Suprapubic skin (tissue), 4 donors: Measurements from ENCODE around the gene CPNE4. TPM values are rescaled to one million over a fixed set of nuclear protein-coding genes. Genes with fewer than 3 reads are reported as not detected.

ENCODE experiments used
- DNase-seq, 2 donors: peaks; one replicate each; pipeline ENCODE4 v3.0.0-alpha.2; 2019; ENCODE audit warnings: low spot score in 2 of 2
- H3K27ac ChIP-seq: fragments of 200-600 bp; sonication (generic); one replicate; pipeline ENCODE4 v1.5.1; 2019
- H3K27me3 ChIP-seq: fragments of 200-600 bp; sonication (generic); one replicate; pipeline ENCODE4 v1.5.1; 2019
- H3K36me3 ChIP-seq: fragments of 200-600 bp; sonication (generic); one replicate; pipeline ENCODE4 v1.5.1; 2019
- H3K4me1 ChIP-seq: fragments of 200-600 bp; sonication (generic); one replicate; pipeline ENCODE4 v1.5.1; 2019
- H3K4me3 ChIP-seq: fragments of 200-600 bp; sonication (generic); one replicate; pipeline ENCODE4 v1.5.1; 2019; ENCODE audit warnings: mild to moderate bottlenecking
- H3K9me3 ChIP-seq: fragments of 200-600 bp; sonication (generic); one replicate; pipeline ENCODE4 v1.5.1; 2019
- EP300 ChIP-seq: sonication (generic); formaldehyde crosslinking; IDR thresholded peaks from one replicate; pipeline ENCODE4 v1.6.1; 2017; ENCODE audit warnings: antibody characterized with exemption
- POLR2A ChIP-seq, 2 donors: fragments of 450-650 bp; IDR thresholded peaks; one replicate each; pipeline ENCODE4 v1.6.1; 2017; ENCODE audit warnings: antibody characterized with exemption in 2 of 2, mild to moderate bottlenecking in 2 of 2, moderate library complexity in 2 of 2
- POLR2AphosphoS5 ChIP-seq, 3 donors: sonication (generic); formaldehyde crosslinking; IDR thresholded peaks; one replicate each; pipeline ENCODE4 v1.6.1; 2017; ENCODE audit warnings: antibody characterized with exemption in 3 of 3
- WGBS: methylation state at CpG from one replicate; pipeline ENCODE4 v1.1.5; 2018; 5-methylcytosine and 5-hydroxymethylcytosine counted together
- total RNA-seq, 4 donors: library from RNA; depleted of rRNA; stranded (reverse); fragments of >200 nt; gene quantifications; one replicate each; pipeline ENCODE4 v1.1.0, GENCODE V29; 2016
- TF ChIP-seq, protein P1 (sequence below), 2 donors: fragments of 200-600 bp in 1 of 2; fragments of 450-650 bp in 1 of 2; sonication (generic) in 1 of 2; IDR thresholded peaks; one replicate each; pipeline ENCODE4 v1.5.1; 2016 to 2019; ENCODE audit warnings: antibody characterized with exemption in 2 of 2, mild to moderate bottlenecking in 1 of 2, moderate library complexity in 1 of 2

CPNE4 gene
- total RNA-seq, 4 donors from 2014 or later, result 0.32 to 1.1 TPM; not detected in 2

DNA sequence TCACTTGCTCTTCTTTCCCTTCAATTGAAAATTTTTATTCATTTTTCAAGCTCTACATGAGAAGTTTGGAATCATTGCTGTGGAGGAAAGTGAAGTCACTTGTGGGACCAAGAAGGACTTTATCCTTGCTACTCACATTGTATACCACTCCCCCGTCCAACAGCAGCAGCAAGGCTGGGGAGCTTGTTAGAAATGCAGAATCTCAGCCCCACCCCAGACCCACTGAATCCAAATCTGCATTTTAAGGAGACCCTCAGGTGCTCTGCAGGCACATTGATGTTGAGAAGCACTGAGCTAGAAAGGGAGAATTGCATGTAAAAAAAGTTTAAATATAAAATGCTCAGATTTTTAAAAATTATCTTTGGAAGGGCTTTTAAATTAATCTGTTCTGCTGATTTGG lies 329.7 kb downstream of the CPNE4 start:
- Histone ChIP-seq H3K9me3 (no peaks in the 10 kb centered on the region), H3K27ac (no peak overlapping the region), H3K36me3 (no peaks in the 10 kb centered on the region), H3K4me1 (no peaks in the 10 kb centered on the region), H3K27me3 (no peaks in the 10 kb centered on the region), H3K4me3 (no peak overlapping the region)
- WGBS, result 44% methylated on average over 1 of the region's 1 CpG
- TF ChIP-seq POLR2AphosphoS5 (IDR thresholded peaks at IDR 0.05), result no peak
- TF ChIP-seq, protein P1, sequence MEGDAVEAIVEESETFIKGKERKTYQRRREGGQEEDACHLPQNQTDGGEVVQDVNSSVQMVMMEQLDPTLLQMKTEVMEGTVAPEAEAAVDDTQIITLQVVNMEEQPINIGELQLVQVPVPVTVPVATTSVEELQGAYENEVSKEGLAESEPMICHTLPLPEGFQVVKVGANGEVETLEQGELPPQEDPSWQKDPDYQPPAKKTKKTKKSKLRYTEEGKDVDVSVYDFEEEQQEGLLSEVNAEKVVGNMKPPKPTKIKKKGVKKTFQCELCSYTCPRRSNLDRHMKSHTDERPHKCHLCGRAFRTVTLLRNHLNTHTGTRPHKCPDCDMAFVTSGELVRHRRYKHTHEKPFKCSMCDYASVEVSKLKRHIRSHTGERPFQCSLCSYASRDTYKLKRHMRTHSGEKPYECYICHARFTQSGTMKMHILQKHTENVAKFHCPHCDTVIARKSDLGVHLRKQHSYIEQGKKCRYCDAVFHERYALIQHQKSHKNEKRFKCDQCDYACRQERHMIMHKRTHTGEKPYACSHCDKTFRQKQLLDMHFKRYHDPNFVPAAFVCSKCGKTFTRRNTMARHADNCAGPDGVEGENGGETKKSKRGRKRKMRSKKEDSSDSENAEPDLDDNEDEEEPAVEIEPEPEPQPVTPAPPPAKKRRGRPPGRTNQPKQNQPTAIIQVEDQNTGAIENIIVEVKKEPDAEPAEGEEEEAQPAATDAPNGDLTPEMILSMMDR (IDR thresholded peaks at IDR 0.05), result no peak
- no peak for TF ChIP-seq POLR2A (IDR thresholded peaks at IDR 0.05)
- TF ChIP-seq EP300, result no peak
- DNase-seq, result no peak

DNA sequence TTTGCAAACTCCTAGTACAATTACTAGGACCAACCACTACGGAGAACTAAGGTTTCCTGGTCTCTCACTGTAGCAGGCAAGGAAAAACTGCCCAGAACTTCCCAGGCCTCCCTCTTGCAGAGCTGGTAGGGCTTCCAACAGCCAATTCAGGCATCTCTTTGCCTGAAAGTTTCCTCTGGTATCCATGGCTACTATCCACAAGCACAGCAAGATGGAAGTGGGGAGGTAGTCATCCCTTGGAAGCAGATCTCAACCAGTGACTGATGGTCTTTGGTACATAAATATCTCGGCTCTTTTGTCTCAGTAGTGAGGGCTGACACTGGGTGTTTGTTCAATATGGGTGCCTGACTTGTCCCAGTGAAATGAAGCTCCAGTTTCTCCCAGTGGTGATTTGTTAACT lies 330.7 kb downstream of the CPNE4 start:
- Histone ChIP-seq H3K9me3 (no peaks in the 10 kb centered on the region), H3K4me1 (no peaks in the 10 kb centered on the region), H3K36me3 (no peaks in the 10 kb centered on the region), H3K4me3 (no peak overlapping the region), H3K27me3 (no peaks in the 10 kb centered on the region), H3K27ac (no peak overlapping the region)
- 55% methylated on average over 2 of the region's 2 CpGs for WGBS
- TF ChIP-seq POLR2AphosphoS5 (IDR thresholded peaks at IDR 0.05) (no peak), POLR2A (IDR thresholded peaks at IDR 0.05) (no peak), EP300 (no peak)
- TF ChIP-seq, protein P1 (IDR thresholded peaks at IDR 0.05), result no peak
- DNase-seq, result no peak

DNA sequence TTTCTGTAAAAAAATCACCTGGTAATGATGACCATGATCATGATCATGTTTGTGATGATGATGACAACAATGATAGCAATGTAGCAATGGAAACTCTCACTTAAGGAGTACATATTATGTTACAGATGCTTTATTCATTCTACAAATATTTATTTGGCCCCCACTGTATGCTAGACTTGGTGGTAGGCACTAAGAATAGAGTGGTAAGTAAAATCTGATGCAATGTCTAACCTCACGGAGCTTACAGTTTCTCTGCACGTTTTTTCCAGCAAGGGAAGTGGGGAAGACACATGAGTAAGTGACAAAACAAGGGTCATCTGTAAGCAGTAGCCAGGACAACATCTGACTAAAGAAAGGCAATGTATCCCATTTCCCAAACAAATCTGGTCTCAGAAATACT lies 332.7 kb downstream of the CPNE4 start:
- no peaks in the 10 kb centered on the region for H3K27me3 ChIP-seq
- H3K36me3 ChIP-seq, result no peaks in the 10 kb centered on the region
- no peaks in the 10 kb centered on the region for H3K4me1 ChIP-seq
- TF ChIP-seq POLR2A (IDR thresholded peaks at IDR 0.05), result no peak
- no peak for TF ChIP-seq EP300
- no peak for TF ChIP-seq POLR2AphosphoS5 (IDR thresholded peaks at IDR 0.05)
- TF ChIP-seq, protein P1 (IDR thresholded peaks at IDR 0.05), result no peak
- no peak for DNase-seq
- no peak overlapping the region for H3K27ac ChIP-seq
- WGBS, result 65% methylated on average over 2 of the region's 2 CpGs
- H3K9me3 ChIP-seq, result no peaks in the 10 kb centered on the region
- H3K4me3 ChIP-seq, result no peak overlapping the region

DNA sequence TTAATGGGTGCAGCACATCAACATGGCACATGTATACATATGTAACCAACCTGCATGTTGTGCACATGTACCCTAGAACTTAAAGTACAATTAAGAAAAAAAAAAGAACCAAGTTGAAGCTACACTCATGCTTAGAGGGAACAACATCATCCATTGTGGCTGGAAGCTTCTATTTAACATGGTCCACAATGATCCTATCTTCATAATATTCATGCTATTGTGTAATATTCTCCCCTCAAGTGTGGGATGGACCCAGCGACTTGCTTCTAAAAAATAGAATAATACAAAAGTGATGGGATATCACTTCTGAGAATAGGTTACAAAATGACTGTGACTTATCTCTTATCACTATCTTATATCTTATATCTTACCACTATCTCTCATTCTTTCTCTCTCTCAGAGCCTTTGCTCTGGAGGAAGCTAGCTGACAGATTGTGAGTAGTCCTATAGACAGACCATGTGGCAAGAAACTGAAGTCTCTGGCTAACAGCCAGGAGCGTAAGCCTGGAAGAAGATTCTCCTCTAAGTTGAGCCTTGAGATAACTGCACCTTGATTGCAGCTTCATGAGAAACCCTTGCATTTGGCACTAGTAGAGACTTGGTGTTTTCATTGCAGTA lies 333.6 kb downstream of the CPNE4 start:
- Histone ChIP-seq H3K4me3 (no peak overlapping the region), H3K4me1 (no peaks in the 10 kb centered on the region), H3K27ac (no peak overlapping the region), H3K9me3 (no peaks in the 10 kb centered on the region), H3K36me3 (no peaks in the 10 kb centered on the region), H3K27me3 (no peaks in the 10 kb centered on the region)
- TF ChIP-seq EP300 (no peak), POLR2AphosphoS5 (IDR thresholded peaks at IDR 0.05) (no peak), POLR2A (IDR thresholded peaks at IDR 0.05) (no peak)
- TF ChIP-seq, protein P1 (IDR thresholded peaks at IDR 0.05), result no peak
- WGBS, result 66% methylated on average over 2 of the region's 2 CpGs
- DNase-seq, result no peak

DNA sequence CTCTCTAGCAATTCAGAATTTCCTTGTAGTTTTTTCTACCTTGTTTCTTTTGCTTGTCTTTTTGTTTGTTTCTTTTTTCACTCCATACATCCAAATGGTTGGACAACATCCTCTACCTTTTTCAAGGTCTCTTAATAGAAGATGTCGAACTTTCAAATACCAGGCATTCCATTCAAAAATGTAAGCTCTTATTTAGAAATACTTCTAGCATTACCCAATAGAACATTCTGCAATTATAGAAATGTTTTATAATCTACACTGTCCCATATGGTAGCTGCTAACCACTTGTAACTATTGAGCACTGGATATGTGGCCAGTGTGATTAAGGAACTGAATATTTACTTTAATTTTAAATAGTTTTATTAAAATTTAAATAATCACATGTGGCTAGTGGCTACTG lies 335.8 kb downstream of the CPNE4 start:
- Histone ChIP-seq H3K27ac (no peak overlapping the region), H3K9me3 (no peaks in the 10 kb centered on the region), H3K27me3 (no peaks in the 10 kb centered on the region), H3K4me1 (no peaks in the 10 kb centered on the region), H3K4me3 (no peak overlapping the region), H3K36me3 (no peaks in the 10 kb centered on the region)
- no peak for TF ChIP-seq POLR2AphosphoS5 (IDR thresholded peaks at IDR 0.05)
- no peak for TF ChIP-seq EP300
- TF ChIP-seq POLR2A (IDR thresholded peaks at IDR 0.05), result no peak
- TF ChIP-seq, protein P1 (IDR thresholded peaks at IDR 0.05), result no peak
- DNase-seq, result no peak
- WGBS, result 63% methylated on average over 1 of the region's 1 CpG
